Adrenal gland (tissue), 12 donors: ENCODE measurements around the gene RPRM. TPM values are rescaled to one million over a fixed set of nuclear protein-coding genes. Genes with fewer than 3 reads are reported as not detected.

Source experiments
- DNase-seq, 7 donors: peaks; one replicate each; pipeline ENCODE4 v3.0.0-alpha.2; 2019 to 2020
- H3K27ac ChIP-seq, 5 donors: fragments of 200-600 bp; sonication (generic) in 4 of 5; 1 replicate in 3 of 5; 2 replicates in 2 of 5; pipeline versions ENCODE4 v1.5.1 to v1.8.0; 2016 to 2020; ENCODE audit warnings: mild to moderate bottlenecking in 1 of 5
- H3K27me3 ChIP-seq: fragments of 200-600 bp; 2 replicates; pipeline ENCODE4 v1.8.0; 2021
- H3K36me3 ChIP-seq, 2 donors: fragments of 200-600 bp; replicated peaks in 1 of 2; 1 replicate in 1 of 2; 2 replicates in 1 of 2; pipeline versions ENCODE4 v1.5.1 to v1.8.0; 2018 to 2022
- H3K4me1 ChIP-seq, 2 donors: fragments of 200-600 bp; replicated peaks in 1 of 2; 1 replicate in 1 of 2; 2 replicates in 1 of 2; pipeline versions ENCODE4 v1.5.1 to v1.8.0; 2018 to 2021
- H3K4me3 ChIP-seq, 4 donors: fragments of 200-600 bp; sonication (generic) in 3 of 4; one replicate each; pipeline ENCODE4 v1.5.1; 2016 to 2018
- H3K9me3 ChIP-seq, 3 donors: fragments of 200-600 bp; sonication (generic) in 1 of 3; replicated peaks in 1 of 3; 1 replicate in 2 of 3; 2 replicates in 1 of 3; pipeline versions ENCODE4 v1.5.1 to v1.8.0; 2016 to 2021
- CTCF ChIP-seq, 6 experiments: fragments of 450-650 bp in 4 of 6; fragments of 200-600 bp in 2 of 6; sonication (generic) in 1 of 6; IDR thresholded peaks; 1 replicate in 5 of 6; 2 replicates in 1 of 6; pipeline versions ENCODE4 v1.5.1 to v1.8.0; 2016 to 2021; ENCODE audit warnings: antibody characterized with exemption in 6 of 6, mild to moderate bottlenecking in 2 of 6, moderate library complexity in 1 of 6
- POLR2A ChIP-seq, 2 donors: fragments of 450-650 bp; IDR thresholded peaks; one replicate each; pipeline ENCODE4 v1.6.1; 2017; ENCODE audit warnings: antibody characterized with exemption in 2 of 2, mild to moderate bottlenecking in 2 of 2, moderate library complexity in 1 of 2
- WGBS, 4 donors: extraction: QIAGEN DNeasy Blood & Tissue Kit in 2 of 4; methylation state at CpG; one replicate each; pipeline versions ENCODE4 v1.1.5 to v1.1.7; 2013 to 2017; 5-methylcytosine and 5-hydroxymethylcytosine counted together
- intact Hi-C, 2 donors: fragments of 100-400 bp; cut with DNase I; formaldehyde crosslinking; loops; one replicate each; pipeline versions ENCODE4 v1.14.1 to v1.15.0; 2022 to 2023
- polyA plus RNA-seq, 3 donors: library from polyadenylated mRNA; stranded (reverse); fragments of 200-250 nt in 2 of 3; fragments of 350-450 nt in 1 of 3; fragmentation: Illumina TruSeq in 1 of 3; extraction: RNeasy Lipid Tissue Mini Kit (QIAGEN cat#74804) in 1 of 3; gene quantifications; one replicate each; pipeline ENCODE4 v1.2.3, GENCODE V29; 2013 to 2014
- total RNA-seq, 9 donors: library from RNA; depleted of rRNA in 4 of 9; stranded (reverse); fragments of >200 nt in 4 of 9; fragments of 120-200 nt in 1 of 9; fragmentation: NEBNext Ultra II Directional in 1 of 9; extraction: Animal tissue kit (Norgen Biotek cat#: 25700) in 1 of 9; gene quantifications; one replicate each; pipeline versions ENCODE4 v1.1.0 to v1.2.4, GENCODE V29; 2013 to 2023
- donor health status: healthy with polysubstance abuse.
- donor health status: Bipolar disorder and iron deficiency.
- donor health status: DM: yes; HTN: yes; CAD: no.
- donor health status: DM: no; HTN: no; CAD: no.
- donor health status: DM: no; HTN: no; CAD: no.
- donor health status: DM: yes; HTN: yes; CAD: no.

RPRM gene
- total and polyA plus RNA-seq, 12 donors, result 1.4 to 38.8 (median 11.7) TPM

GRCh38 chr2:153477636-153478288 is 800 bp downstream of the RPRM start:
- intact Hi-C loops, result loop anchor here in 1 of 2 donors (10.0 kb wide), 1 partner anchor 313 kb away; no protein-coding TSS in a partner anchor
- peak in 6 of 7 donors; percentile 25 to 45 (median 32) for DNase-seq
- H3K9me3 ChIP-seq, result no peaks in the 10 kb centered on the region
- WGBS, 4 donors, result 0 to 7% (median 6%) methylated on average over 19 to 38 of the region's 38 CpGs
- peaks cover 0 to 31% of the 10 kb centered on the region in 2 donors for H3K4me1 ChIP-seq
- peak overlapping the region in 3 of 5 donors; percentile 69 to 87 (median 82) for H3K27ac ChIP-seq
- H3K36me3 ChIP-seq, result no peaks in the 10 kb centered on the region
- no peaks in the 10 kb centered on the region for H3K27me3 ChIP-seq
- TF ChIP-seq POLR2A (IDR thresholded peaks at IDR 0.05), result peak in 1 of 2 donors; percentile 15
- no peak for TF ChIP-seq CTCF (IDR thresholded peaks at IDR 0.05)
- peak overlapping the region in 3 of 4 donors; percentile 1 to 74 (median 57) for H3K4me3 ChIP-seq

GRCh38 chr2:153476816-153477635 is 1.5 kb downstream of the RPRM start:
- DNase-seq, result peak; percentile 26 to 56 (median 38)
- Histone ChIP-seq H3K9me3 (no peaks in the 10 kb centered on the region), H3K36me3 (no peaks in the 10 kb centered on the region), H3K4me3 (peak overlapping the region in 3 of 4 donors; percentile 1 to 74 (median 57)), H3K27ac (peak overlapping the region in 2 of 5 donors; percentile 69 to 87), H3K4me1 (peaks cover 0 to 31% of the 10 kb centered on the region in 2 donors), H3K27me3 (no peaks in the 10 kb centered on the region)
- TF ChIP-seq CTCF (IDR thresholded peaks at IDR 0.05) (peak; percentile 8 to 41 (median 22)), POLR2A (IDR thresholded peaks at IDR 0.05) (no peak)
- 4 to 11% (median 4%) methylated on average over 37 to 38 of the region's 38 CpGs for WGBS, 4 donors
- intact Hi-C loops, result loop anchor here in 1 of 2 donors (10.0 kb wide), 1 partner anchor 312 kb away; no protein-coding TSS in a partner anchor

- 21 to 31% (median 24%) methylated on average over 7 of the region's 7 CpGs for WGBS, 4 donors
- intact Hi-C loops, result loop anchor here in 1 of 2 donors (10.0 kb wide), 1 partner anchor 312 kb away; no protein-coding TSS in a partner anchor
- Histone ChIP-seq H3K36me3 (no peaks in the 10 kb centered on the region), H3K27ac (peak overlapping the region in 2 of 5 donors; percentile 36 to 87), H3K9me3 (no peaks in the 10 kb centered on the region), H3K27me3 (no peaks in the 10 kb centered on the region), H3K4me1 (peaks cover 0 to 31% of the 10 kb centered on the region in 2 donors), H3K4me3 (peak overlapping the region in 2 of 4 donors; percentile 57 to 74)
- no peak for DNase-seq
- TF ChIP-seq POLR2A (IDR thresholded peaks at IDR 0.05), result no peak
- TF ChIP-seq CTCF (IDR thresholded peaks at IDR 0.05), result no peak
Measured at GRCh38 chr2:153476491-153476815, 2.1 kb downstream of the RPRM start.

- H3K36me3 ChIP-seq, result no peaks in the 10 kb centered on the region
- DNase-seq, result no peak
- no peaks in the 10 kb centered on the region for H3K9me3 ChIP-seq
- WGBS, 4 donors, result 70 to 93% (median 80%) methylated on average over 2 of the region's 2 CpGs
- intact Hi-C loops, result loop anchor here in 1 of 2 donors (10.0 kb wide), 1 partner anchor 310 kb away; no protein-coding TSS in a partner anchor
- H3K27me3 ChIP-seq, result no peaks in the 10 kb centered on the region
- no peak overlapping the region for H3K27ac ChIP-seq
- peaks cover 0 to 31% of the 10 kb centered on the region in 2 donors for H3K4me1 ChIP-seq
- H3K4me3 ChIP-seq, result no peak overlapping the region
- no peak for TF ChIP-seq POLR2A (IDR thresholded peaks at IDR 0.05)
- no peak for TF ChIP-seq CTCF (IDR thresholded peaks at IDR 0.05)
Measured at GRCh38 chr2:153474876-153475435, 3.6 kb downstream of the RPRM start.
